Iris pigment epithelial cell (primary cell): ENCODE measurements around the gene KLK5.
"Not testable (repeated sequence)": the region's sequence is repeated elsewhere in the genome, so short reads cannot be mapped to it uniquely, and the experiment has no call there.

Experiments used
- DNase-seq: peaks from one replicate; pipeline ENCODE4 v3.0.0-alpha.2; 2011; ENCODE audit warnings: low read depth

The KLK5 gene

DNA sequence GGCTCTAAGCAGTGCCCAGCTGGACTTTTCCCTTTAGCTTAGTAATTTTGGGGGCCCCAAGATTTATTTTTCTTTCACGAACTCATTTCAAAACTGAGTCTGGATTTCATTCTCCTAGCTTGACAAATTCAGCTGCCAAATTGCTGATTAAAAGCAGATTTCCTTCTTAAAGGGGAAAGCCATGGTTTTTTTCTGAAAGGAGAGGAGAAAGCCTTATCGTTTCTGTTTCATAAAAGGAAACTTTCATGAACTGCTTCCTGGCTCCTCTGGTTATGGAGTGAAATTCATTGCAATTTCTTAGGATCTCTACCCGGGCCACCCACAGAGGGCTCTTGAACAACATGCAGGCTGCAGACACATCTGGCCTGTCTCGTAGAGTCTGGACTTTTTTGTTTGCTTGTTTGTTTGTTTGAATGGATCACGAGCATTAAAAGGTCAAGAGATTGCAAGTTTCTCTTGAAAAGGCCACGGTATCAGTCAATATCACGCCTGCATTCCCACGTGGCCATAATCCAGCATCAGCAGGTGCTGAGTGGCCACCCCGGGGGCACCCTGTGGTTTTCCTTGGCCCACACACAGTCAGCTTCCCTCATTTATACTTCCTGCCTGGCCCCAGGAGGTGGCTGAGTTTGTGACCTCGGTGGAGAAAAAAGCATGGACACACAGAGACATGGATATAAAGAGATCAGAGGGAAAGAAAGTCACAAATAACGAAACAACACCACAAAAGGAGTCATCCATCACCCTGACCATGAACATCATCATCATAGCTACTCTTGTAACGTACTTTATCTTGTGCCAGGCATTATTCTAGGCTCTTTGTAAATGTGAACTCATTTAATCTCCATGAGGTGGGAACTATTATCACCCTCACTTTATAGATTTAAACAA, 31.2 kb downstream of the KLK5 start:
- DNase-seq: no peak

DNA sequence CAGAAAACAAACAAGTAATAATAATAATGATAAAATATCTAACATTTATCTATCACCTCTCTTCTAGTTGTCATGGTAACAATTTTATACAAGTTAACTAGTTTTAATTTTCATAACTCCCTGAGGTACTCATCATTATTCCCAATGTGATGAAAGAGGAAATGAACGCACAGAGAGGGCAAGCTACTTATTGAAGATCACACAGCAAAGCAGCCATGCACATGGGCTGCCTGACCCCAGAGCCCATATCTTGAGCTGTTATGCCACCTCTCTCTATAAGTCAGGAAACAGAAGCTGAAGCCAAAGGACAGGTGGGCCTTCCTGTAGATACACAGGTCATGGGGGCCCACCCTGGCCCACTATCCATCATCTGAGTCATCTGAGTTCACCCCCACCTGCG, 36.8 kb downstream of the KLK5 start:
- no peak for DNase-seq

DNA sequence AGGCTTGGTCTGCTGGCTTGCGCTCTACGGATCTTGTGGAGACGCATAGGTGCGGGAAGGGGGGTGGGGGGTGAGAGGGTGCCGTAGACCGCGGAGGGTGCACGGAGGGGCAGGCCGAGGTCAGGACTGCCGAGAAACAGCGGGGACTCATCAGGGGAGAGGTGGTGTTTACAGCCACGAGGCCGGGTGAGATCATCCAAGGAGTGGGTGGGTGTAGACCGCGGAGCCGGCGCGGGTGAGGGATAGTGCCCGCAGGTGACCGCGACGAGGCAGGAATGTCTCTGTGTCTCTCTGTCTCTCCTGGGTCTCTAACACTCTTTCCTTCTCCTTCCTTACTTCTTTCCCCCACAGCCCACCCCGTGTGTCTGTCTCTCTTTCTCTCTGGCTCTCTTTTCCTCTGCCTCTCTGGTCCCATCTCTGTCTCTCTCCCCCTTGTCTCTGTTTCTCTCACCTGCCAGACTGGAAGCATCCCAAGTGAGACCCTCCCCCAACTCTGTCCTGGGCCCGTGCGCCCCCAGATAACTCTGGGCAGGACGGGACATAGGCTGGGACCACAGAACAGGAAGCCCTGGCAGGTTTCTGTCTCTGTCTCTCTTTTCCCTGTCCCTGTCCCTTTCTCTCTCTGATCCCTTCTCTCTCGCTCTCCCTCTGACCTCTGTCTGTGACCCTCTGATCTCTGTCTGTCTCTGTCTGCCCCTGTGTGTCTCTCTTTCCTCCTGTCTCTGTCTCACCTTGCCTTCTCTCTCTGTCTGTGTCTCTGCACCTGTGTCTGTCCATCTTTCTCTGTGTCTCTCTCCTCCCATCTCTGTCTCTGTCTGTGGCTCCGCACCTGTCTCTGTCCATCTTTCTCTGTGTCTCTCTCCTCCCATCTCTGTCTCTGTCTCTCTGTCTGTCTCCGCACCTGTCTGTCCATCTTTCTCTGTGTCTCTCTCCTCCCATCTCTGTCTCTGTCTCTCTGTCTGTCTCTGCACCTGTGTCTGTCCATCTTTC, 39.8 kb downstream of the KLK5 start:
- DNase-seq: peak; percentile 38

DNA sequence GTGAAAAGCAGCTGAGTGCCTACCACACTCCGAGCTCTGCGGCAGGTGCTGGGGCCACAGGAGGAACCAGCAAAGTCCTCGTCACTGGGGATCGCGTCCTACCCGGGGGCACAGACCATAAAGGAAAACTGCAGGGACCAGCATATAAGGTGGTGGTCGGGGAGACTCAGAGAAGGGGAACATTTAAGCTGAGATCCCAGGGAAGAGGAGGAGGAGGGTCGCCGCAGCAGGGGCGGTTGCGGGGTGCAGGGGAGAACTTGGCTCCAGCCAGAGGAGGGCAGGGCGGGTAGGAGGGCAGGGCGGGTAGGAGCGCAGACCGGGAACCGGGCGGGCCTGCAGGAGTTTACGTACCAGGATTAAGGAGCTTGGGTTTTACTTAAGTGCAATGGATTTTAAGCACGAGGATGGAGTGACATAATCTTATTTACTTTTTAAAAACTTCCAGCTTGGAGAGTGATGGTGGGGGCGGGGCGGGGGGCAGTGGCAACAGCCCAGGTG, 40.7 kb downstream of the KLK5 start:
- no peak for DNase-seq

DNA sequence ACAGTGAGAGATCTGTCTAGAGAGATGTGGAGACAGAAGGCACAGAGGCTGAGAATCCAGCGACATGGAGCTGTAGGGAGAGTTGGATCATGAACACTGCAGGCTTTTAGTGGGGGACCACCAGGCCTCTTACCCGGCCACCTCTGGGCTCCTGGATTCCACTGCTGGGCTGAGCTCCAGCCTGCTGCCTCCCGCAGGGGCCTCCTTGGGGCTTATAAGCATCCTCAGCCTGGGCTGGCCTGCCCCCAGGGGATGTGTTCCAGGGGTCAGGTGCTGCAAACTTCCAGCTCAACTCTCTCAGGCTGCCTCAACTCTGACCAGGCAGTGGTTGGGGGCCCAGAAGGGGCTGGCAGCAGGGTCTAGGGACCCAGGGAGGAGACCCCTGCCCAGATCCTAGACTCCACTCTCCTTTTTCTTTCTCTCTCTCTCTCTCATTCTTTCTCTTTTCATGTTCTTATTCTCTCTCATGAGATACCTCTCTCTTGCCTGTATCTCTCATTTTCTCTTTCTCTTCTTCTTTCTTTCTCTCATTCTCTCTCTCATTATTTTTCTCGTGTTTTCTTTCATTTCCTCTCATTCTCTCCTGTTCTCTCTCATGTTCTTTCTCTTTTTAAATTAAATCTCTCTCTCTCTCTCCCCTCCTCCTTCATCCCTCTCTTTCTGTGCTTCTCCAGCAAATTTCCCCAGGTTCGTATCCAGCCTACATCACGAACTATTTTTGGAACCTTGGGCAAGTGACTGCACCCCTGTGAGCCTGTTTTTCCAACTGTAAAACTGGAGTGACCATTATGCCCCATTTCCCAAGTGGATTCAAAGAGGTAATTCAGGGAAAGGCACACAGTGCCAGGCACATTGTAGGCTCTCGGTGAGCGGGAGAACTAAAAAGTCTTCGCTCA, 41.4 kb downstream of the KLK5 start, which contains the start of gene KLK4:
Gene KLK4, minus strand, starts transcription at position 190 of the 896 bp plus-strand sequence. CDS start 657 bp downstream, outside the sequence.
- no peak for DNase-seq

DNA sequence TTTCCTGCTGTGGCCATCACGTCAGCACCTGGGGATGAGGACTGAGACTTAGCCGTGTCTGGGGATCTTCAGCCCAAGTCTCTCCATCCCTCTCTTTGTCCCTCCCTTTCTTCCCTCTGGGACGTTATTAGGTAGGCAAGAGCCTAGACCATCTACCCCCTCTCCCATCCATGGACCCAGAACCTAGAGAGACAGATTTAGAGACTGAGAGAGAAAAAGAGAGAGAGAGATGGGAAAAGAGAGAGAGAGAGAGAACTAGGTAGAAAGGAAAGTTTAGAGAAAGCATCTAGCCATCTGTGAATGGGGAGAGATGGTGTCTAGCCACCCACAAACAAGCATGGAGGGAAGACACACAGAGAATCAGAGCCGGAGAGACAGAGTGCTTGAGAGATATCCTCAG, 42.1 kb downstream of the KLK5 start:
- DNase-seq: no peak

DNA sequence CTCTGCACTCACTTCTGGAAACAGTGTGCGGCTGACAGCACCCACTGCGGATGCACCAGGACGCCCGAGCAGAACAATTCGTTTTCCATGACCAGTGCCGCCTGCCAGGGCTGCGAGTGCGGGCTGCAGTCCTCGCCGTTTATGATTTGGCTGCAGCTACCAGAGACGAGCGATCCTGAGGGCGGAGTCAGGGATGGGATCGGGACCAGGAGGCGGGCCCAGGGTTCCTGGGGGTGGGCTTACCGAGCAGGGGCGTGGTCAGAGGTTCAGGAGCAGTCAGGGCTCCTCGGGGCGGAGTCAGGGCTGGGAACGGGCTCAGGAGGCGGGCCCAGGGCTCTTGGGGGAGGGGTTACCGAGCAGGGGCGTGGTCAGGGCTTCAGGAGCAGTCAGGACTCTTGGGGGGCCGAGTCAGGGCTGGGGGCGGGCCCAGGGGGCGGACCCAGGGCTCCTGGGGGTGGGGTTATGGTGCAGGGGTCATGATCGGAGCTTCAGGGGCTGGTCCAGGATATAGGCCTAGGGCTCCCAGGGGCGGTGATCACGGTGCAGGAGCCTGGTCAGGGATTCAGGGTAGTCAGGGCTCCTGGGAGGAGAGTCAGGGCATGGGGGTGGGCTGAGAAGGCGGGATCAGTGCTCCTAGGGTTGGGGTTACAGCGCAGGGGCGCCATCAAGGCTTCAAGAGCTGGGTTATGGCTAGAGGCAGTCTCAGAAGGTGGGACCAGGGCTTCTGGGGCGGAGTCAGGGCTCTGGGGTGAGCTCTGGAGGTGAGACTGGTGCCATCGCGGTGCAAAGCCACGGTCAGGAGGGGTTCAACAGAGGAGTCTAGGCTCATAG, 43.4 kb downstream of the KLK5 start:
- DNase-seq: peak; percentile 60

DNA sequence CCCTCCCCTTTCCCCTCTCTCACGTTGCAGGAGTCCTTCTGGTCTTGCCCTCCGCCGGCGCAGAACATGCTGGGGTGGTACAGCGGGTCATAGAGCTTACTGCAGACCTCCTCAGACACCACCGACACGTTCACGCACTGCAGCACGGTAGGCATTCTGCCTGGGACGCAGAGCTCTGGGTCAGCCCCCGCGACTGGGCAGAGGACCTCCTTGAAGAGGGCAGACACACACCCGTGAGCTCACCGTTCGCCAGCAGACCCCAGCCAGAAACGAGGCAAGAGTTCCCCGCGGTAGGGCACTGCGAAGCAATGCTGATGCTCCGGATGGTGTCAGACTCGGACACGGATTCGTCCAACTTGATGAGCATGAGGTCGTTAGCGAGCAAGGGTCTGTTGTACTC, 44.5 kb downstream of the KLK5 start:
- no peak for DNase-seq

DNA sequence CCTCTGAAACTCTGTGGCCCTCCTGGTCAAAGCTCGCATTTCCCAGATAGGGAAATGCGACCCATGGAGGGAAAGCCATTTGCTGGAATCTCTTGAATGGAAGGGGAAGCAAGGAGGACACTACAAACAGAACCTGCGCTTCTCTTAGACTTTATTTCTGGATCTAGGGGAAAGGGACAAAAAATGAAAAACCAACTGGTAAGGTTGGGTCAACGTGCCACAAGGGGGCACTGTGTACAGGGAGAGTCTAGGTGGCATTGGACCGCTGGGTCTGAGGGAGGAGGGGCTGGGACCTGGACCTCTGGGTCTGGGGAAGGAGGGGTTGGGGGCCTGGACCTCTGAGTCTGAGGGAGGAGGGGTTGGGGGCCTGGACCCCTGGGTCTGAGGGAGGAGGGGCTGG, 46.6 kb downstream of the KLK5 start:
- peak; percentile 11 for DNase-seq

DNA sequence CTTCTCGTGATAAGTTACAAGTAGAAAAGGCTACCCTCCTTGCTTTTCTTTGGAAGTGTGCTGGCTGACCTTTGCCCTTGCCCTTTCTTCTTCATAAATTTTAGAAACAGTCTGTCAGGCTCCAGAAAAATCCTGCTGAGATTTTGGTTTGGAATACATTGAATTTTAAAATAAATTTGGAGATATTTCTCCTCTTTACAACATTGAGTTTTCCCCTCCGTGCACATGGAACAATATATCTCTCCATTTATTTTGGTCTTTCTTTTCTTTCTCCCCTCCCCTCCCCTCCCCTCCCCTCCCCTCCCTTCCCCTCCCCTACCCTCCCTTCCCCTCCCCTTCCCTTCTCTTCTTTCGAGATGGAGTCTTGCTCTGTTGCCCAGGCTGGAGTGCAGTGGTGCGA, 50.2 kb downstream of the KLK5 start:
- no peak for DNase-seq

DNA sequence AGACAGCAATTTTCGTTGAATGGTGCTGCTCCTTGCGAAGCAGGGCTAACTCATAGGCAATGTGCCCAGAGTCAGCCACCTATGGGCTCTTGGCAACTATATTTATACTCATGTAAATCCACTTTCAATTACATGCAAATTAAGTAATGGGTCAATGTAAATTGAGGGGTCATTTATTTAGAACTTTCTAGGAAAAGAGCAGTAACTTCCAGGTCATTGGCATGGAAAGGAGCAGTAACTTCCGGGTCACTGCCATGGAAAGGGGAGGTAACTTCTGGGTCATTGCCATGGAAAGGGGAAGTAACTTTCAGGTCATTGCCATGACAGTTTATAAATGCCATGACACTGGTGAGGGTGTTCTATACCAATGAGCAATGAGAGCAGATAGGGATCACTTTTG, 53.3 kb downstream of the KLK5 start:
- no peak for DNase-seq

DNA sequence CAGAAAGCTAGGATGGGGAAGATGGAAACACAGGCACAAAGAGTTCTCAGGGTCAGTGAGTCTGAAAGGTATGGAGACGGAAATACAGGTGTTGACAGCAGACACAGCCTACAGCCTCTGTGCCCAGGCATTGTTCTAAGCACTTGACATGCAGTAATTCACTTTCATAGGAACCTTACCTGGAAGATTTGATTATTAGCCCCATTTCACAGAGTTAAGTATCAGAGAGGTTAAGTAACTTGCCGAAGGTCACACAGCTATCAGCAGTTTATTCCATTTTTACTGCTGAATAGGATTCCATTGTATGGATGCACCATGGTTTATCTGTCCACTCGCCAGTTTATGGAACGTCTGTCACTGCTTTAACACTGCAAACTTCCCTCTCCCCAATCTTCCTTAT, 54.8 kb downstream of the KLK5 start:
- no peak for DNase-seq

DNA sequence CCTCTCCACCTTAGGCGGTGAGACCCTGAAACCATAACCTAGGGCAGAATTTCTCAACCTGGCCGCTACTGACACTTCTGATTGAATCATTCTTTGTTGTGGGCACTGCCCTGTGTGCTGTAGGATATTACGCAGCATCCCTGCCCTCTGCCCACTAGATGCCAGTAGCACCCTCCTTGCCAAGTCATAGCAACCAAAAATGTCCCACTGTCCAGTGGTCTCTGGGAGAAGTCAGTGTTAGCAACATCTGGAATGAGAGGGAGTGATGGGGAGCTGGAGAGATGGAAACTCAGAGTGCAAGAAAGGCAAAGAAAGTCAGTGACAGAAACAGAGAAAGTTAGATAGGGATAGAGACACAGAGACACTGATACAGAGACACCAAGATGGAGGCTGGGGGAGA, 55.2 kb downstream of the KLK5 start:
- no peak for DNase-seq

DNA sequence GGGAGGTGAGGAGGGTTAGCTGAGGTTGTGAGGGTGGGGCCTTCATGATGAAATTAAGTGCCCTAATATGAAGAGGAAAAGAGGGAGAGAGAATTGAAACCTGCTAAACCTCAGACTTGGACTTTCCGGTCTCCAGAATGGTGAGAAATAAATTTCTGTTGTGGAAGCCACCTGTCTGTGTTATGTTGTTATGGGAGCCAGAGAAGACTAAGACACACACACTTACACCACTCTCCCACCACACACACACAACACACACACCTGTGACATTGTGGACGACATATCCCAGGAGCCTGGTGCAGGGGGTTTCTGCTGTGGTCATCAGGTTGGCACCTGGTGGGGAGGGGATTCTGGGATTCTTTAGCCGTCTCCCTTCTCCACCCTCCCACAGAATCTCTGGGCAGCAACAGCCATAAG, 55.6 kb downstream of the KLK5 start:
- no peak for DNase-seq

DNA sequence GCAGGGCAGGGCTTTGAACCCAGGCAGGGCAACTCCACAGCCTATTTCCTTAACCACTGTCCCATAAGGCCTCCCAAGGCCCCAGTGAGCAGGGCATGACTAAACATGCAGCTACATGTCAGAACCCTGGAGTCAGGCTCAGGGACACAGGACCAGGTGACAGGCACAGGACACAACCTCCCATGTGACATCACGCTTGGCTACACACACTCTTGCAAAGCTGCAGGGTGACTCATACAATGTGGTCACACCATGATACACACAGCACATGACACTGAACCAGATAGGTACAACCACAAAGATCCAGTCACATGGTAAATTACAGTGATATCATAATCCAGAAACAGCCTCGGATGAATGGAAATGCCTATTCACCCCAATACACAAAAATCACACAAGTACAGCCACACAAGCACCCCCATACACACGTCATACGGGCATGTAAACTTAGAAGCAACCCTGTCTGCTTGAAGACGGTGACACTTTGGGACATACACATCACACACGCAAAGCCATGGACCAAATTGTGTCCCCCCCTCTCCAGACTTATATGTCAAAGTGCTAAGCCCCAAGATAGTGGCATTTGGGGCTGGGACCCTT, 56.1 kb downstream of the KLK5 start:
- peak; percentile 66 for DNase-seq

DNA sequence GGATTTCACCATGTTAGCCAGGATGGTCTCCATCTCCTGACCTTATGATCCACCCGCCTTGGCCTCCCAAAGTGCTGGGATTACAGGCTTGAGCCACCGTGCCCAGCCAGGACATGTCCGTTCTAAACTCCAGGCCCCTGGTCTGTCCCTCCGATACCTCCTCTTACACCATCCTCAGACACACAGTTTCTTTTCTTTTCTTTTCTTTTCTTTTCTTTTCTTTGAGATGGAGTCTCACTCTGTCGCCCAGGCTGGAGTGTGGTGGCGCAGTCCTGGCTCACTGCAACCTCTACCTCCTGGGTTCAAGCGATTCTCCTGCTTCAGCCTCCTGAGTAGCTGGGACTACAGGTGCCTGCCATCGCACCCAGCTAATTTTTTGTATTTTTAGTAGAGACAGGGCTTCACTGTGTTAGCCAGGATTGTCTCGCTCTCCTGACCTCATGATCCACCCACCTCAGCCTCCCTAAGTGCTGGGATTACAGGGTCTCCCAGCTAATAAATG, 56.7 kb downstream of the KLK5 start:
- DNase-seq: not testable (repeated sequence)

DNA sequence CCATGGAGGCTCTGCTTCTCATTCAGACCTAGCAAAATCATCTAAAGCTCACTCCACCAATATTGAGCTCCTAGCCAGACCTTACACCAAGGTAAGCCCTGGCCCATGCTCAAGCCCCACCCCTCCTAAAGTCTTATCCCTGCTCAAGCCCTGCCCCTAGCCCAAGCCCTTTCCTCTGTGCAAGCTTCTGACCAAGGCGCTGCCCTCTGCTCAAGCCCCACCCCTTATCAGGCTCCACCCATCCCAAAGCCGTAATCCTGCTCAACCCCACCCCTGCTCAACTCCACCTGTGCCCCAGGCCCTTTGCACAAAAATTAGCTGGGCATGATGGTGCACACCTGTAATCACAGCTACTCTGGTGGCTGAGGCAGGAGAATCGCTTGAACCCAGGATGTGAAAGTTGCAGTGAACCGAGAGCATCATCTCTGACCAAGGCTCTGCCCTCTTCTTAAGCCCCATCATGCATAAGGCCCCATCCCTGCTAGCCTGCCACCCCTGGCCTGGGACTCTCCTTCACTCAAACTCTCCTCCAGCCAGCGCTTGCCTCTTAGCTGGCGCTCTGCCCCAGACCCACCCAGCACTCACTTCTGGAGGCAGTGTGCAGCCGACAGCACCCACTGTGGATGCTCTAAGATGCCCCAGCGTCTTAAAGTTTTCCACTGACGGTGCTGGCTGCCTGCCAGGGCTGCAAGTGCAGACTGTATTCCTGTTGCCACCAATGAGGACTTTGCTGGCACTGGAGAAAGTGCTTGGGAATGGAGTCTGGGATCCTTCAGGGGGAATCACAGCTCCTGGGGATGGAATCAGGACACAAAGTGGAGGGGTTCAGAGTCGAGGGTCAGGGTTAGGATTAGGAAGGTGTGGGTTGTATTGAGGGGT, 58.1 kb downstream of the KLK5 start:
- DNase-seq: no peak
